ENCODE measurements around the gene CELSR1.

GRCh38 chr22:46567471-46567870 is 30.1 kb upstream of the CELSR1 start:
- no peak for TF ChIP-seq CTCF (conservative IDR thresholded peaks at IDR 0.05)
- no peak for TF ChIP-seq EZH2 (IDR thresholded peaks at IDR 0.05; ENCODE audit: low read depth)
